NB4 (cell line): Measurements from ENCODE around the gene GCNT4.

Experiments used
- MYC ChIP-seq: IDR thresholded peaks from 2 replicates; pipeline ENCODE4 v1.6.1; 2011; ENCODE audit warnings: low read depth, low read length
- POLR2A ChIP-seq: IDR thresholded peaks from 2 replicates; pipeline ENCODE4 v1.6.1; 2011; ENCODE audit warnings: mild to moderate bottlenecking; ENCODE audit not compliant: insufficient read length; ENCODE audit errors: extremely low read depth
- TF ChIP-seq, protein P1 (sequence below): IDR thresholded peaks from one replicate; pipeline ENCODE4 v1.5.1; 2012; ENCODE audit warnings: low read depth, low read length

DNA sequence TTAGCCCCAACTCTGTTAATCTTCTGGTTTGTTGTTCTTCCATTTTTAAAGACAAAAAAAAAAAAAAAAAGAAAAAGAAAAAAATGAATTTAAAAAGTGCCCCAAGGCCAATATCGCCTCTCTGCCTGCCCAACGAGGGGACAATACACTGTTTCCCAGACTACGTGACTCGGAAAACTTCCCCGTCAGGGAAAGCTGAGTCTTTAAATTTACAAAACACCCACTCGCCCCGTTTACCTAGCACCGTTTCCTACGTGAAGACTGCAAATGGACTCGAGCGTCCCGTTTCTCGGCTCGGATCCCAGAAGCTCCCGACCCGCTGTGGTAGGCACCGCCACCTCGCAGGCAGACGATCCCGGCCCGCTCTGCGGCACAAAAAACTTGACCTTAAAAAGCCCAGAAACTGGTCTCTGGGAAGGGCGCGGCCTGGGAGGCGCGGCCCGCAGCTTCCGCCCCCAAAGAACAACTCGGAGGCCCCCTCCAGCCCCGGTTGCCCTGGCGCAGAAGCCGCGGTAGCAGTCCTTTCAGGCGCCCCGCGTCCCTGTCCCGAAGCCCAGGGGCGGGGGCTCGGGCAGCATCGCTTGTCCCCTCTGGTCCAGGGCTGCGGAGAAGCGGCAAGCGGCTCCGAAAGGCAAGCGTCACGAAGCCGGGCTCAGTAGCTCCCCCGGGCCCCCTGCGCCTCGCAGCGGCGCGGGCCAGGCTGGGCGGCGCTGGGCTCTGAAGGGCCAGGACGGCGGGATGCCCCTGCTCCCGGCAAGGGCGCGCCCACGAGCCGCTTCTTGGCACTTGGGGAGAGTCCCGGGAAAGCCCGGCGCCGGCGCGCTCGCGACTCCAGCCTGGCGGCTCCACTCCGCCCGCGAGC, at the start of gene GCNT4:
- TF ChIP-seq, protein P1, sequence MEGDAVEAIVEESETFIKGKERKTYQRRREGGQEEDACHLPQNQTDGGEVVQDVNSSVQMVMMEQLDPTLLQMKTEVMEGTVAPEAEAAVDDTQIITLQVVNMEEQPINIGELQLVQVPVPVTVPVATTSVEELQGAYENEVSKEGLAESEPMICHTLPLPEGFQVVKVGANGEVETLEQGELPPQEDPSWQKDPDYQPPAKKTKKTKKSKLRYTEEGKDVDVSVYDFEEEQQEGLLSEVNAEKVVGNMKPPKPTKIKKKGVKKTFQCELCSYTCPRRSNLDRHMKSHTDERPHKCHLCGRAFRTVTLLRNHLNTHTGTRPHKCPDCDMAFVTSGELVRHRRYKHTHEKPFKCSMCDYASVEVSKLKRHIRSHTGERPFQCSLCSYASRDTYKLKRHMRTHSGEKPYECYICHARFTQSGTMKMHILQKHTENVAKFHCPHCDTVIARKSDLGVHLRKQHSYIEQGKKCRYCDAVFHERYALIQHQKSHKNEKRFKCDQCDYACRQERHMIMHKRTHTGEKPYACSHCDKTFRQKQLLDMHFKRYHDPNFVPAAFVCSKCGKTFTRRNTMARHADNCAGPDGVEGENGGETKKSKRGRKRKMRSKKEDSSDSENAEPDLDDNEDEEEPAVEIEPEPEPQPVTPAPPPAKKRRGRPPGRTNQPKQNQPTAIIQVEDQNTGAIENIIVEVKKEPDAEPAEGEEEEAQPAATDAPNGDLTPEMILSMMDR: no peak
- no peak for TF ChIP-seq POLR2A
- TF ChIP-seq MYC: no peak
